KOPT-K1 (cell line): ENCODE measurements around the gene PIBF1.

ENCODE experiments used
- H3K27ac ChIP-seq: fragments of 200-600 bp; sonication (generic); 2 replicates; pipeline ENCODE4 v1.5.1; 2016; ENCODE audit warnings: antibody characterized with exemption, mild to moderate bottlenecking, low read depth, low read length; ENCODE audit not compliant: poor library complexity, severe bottlenecking
- H3K36me3 ChIP-seq: fragments of 200-600 bp; sonication (generic); 2 replicates; pipeline ENCODE4 v1.5.1; 2017; ENCODE audit warnings: antibody characterized with exemption, mild to moderate bottlenecking, low read length, moderate library complexity; ENCODE audit not compliant: insufficient read depth
- H3K9me3 ChIP-seq: fragments of 200-600 bp; sonication (generic); 2 replicates; pipeline ENCODE4 v1.5.1; 2017; ENCODE audit warnings: antibody characterized with exemption, low read length, mild to moderate bottlenecking; ENCODE audit not compliant: insufficient read depth, poor library complexity, severe bottlenecking

PIBF1 gene

GRCh38 chr13:72990953-72991352 lies 209.0 kb downstream of the PIBF1 start:
- Histone ChIP-seq H3K9me3 (no peaks in the 10 kb centered on the region), H3K36me3 (peaks cover 12% of the 10 kb centered on the region)

GRCh38 chr13:72998012-72998411 lies 216.1 kb downstream of the PIBF1 start:
- H3K36me3 ChIP-seq, result peaks cover 13% of the 10 kb centered on the region
- H3K9me3 ChIP-seq, result no peaks in the 10 kb centered on the region
- no peak overlapping the region for H3K27ac ChIP-seq

More at GRCh38 chr13:72990953-72991352, 209.0 kb downstream of the PIBF1 start:
- no peak overlapping the region for H3K27ac ChIP-seq

- no peaks in the 10 kb centered on the region for H3K9me3 ChIP-seq
- H3K36me3 ChIP-seq, result peaks cover 24% of the 10 kb centered on the region
- H3K27ac ChIP-seq, result no peak overlapping the region
Observed at GRCh38 chr13:73000027-73000674, 218.2 kb downstream of the PIBF1 start.

GRCh38 chr13:73001971-73002370 lies 220.0 kb downstream of the PIBF1 start:
- no peak overlapping the region for H3K27ac ChIP-seq
- no peaks in the 10 kb centered on the region for H3K9me3 ChIP-seq
- H3K36me3 ChIP-seq, result peaks cover 24% of the 10 kb centered on the region

GRCh38 chr13:73011751-73012150 lies 229.8 kb downstream of the PIBF1 start:
- Histone ChIP-seq H3K27ac (no peak overlapping the region), H3K9me3 (no peaks in the 10 kb centered on the region), H3K36me3 (peaks cover 39% of the 10 kb centered on the region; the same call in 1 of the 2 replicates)

- Histone ChIP-seq H3K36me3 (peaks cover 30% of the 10 kb centered on the region; the same call in 1 of the 2 replicates), H3K9me3 (no peaks in the 10 kb centered on the region), H3K27ac (no peak overlapping the region)
Observed at GRCh38 chr13:73015805-73016204, 233.9 kb downstream of the PIBF1 start.

GRCh38 chr13:73018336-73018735 lies 236.4 kb downstream of the PIBF1 start:
- Histone ChIP-seq H3K9me3 (no peaks in the 10 kb centered on the region), H3K36me3 (peaks cover 22% of the 10 kb centered on the region; the same call in 1 of the 2 replicates), H3K27ac (no peak overlapping the region)

GRCh38 chr13:73025217-73026012 lies 243.5 kb downstream of the PIBF1 start:
- Histone ChIP-seq H3K9me3 (no peaks in the 10 kb centered on the region), H3K27ac (no peak overlapping the region), H3K36me3 (no peaks in the 10 kb centered on the region)

- Histone ChIP-seq H3K9me3 (no peaks in the 10 kb centered on the region), H3K36me3 (no peaks in the 10 kb centered on the region), H3K27ac (no peak overlapping the region)
Observed at GRCh38 chr13:73034901-73035300, 253.0 kb downstream of the PIBF1 start.

GRCh38 chr13:73035660-73036059 lies 253.7 kb downstream of the PIBF1 start:
- H3K27ac ChIP-seq, result no peak overlapping the region
- no peaks in the 10 kb centered on the region for H3K9me3 ChIP-seq
- H3K36me3 ChIP-seq, result no peaks in the 10 kb centered on the region

- Histone ChIP-seq H3K36me3 (no peaks in the 10 kb centered on the region), H3K27ac (no peak overlapping the region), H3K9me3 (no peaks in the 10 kb centered on the region)
Observed at GRCh38 chr13:73036566-73036965, 254.6 kb downstream of the PIBF1 start.

- H3K27ac ChIP-seq, result no peak overlapping the region
- H3K36me3 ChIP-seq, result no peaks in the 10 kb centered on the region
- H3K9me3 ChIP-seq, result no peaks in the 10 kb centered on the region
Observed at GRCh38 chr13:73038064-73038463, 256.1 kb downstream of the PIBF1 start.

- H3K27ac ChIP-seq, result no peak overlapping the region
- H3K36me3 ChIP-seq, result no peaks in the 10 kb centered on the region
- no peaks in the 10 kb centered on the region for H3K9me3 ChIP-seq
Observed at GRCh38 chr13:73039201-73040108, 257.5 kb downstream of the PIBF1 start.

- H3K9me3 ChIP-seq, result no peaks in the 10 kb centered on the region
- H3K27ac ChIP-seq, result no peak overlapping the region
- H3K36me3 ChIP-seq, result no peaks in the 10 kb centered on the region
Observed at GRCh38 chr13:73040484-73040883, 258.6 kb downstream of the PIBF1 start.
